CD4-positive, alpha-beta T cell treated with Interleukin-4 for 1 hour (primary cell): ENCODE data around the gene GLP2R.

Source experiments
- DNase-seq, 2 donors: peaks; one replicate each; pipeline ENCODE4 v3.0.0-alpha.2; 2020 to 2022

Gene GLP2R

DNA sequence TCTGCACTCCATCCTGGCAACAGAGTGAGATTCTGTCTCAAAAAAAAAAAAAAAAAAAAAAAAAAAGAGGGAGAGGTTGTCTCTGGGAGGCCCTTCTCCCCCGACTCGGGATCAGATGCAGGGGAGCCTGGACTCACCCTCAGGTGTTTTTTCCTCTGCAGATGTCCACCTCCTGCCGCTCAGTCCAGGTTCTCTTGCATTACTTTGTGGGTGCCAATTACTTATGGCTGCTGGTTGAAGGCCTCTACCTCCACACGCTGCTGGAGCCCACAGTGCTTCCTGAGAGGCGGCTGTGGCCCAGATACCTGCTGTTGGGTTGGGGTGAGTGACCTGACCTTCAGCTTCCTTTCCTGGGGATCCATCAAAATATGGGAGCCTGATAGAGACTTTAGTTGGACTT is 34.1 kb downstream of the GLP2R start:
- no peak for DNase-seq

DNA sequence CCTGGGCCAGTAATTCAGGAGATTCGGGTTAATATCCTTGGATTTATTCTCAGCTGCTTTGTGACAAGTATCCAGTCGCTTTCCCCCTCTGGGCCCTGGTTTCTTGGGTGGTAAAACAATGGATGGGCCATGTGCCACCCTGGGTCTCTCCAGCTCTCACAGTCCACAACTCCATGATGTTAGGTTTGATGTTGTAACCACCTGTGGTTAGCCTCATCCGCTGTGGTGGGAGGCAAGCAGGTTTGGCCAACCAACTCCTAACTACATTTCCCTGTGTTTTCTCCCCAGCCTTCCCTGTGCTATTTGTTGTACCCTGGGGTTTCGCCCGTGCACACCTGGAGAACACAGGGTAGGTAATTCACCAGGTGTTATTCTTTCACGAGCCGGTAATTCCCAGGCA is 35.1 kb downstream of the GLP2R start:
- DNase-seq = no peak

DNA sequence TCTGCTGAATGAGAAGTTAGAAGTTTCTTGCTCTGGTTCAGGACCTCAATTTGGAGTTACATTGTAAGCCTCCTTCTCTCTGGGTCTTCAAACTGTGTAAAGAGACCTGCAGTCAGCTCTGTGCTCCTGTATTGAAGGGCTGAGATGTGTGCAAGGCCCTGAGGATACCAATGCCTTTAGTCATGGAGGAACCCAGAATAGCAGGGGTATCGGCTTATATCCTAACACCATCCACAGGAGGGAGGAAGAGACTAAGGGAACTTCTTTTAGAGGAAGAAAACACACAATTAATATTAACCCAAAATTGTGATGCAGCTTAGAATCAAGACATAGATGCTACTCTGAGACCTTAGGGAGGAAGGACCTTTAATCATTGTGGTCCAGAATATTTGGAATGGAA is 36.5 kb downstream of the GLP2R start:
- DNase-seq = no peak

DNA sequence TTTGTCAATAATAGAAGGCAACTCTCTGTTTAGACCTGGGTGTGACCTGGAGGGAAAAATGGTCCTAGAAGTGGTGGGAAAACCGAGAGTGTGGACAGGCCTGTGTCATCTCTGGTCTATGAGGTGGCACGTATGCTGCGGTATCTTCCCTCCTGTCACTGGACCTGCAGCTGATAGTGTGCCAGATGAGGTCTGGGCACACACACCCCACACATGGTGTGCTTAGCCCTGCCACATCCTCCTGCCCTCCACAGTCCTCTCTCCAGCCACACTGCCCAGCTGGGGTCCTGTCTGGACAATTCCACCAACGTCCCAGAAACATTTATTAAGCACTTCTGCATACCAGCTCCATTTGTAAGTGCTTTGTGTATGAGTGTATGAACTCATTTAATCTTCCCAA is 37.2 kb downstream of the GLP2R start:
- no peak for DNase-seq

DNA sequence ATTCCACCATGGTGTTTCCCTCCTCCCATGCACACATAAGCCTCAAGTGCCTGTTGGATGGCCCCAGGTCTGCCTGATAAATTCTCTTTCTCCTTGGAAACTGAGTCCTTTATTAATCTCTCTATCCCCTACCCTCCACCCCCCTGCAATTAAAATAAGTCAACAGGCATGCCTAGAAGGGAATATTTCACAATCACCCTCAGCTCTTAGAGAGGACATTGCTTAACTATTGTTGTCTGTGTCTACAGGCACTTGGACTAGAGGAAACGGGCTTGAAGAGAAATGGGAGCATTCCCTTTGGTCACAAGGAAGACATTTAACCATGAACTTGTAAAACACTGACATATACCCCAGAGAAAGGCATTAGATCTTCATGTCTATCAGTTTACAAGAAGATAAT is 39.9 kb downstream of the GLP2R start:
- DNase-seq = no peak

DNA sequence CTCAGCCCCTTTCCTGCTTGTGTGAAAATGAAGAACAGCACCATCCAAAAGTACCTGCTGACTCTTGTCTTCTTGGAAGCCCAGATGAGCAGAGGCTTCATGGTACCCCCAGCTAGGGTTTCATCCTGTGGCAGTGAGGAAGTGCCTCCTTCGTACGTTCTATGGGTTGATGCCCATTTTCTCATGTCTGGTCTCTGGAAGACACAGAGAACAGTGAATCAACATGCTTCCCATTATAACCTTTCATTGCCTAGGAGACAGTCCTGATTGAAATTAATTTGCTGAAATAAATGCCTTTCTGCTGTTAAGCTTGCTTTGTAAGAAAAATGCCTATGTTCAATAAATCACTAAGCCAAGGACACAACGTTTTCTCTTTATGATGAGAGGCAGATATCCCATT is 42.8 kb downstream of the GLP2R start:
- no peak for DNase-seq

DNA sequence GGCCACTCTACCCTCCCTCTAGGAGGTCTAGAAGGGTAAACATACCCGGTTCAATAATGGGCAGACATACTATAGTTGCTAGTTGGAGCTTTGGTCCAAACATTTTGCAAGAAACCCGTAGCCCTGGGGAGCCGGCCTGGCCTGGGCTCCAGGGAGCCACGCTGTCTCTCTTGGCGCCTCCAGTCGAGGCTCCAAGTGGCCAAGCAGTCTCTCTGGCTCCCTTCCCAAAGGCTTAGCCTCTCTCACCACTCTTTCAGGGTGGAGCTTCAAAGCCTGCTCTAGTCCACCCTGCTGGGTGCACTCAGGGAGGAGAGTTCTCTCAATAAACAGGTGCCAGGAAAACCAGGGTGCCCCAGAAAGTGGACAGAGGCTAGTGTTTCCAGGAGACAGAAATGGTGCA is 47.1 kb downstream of the GLP2R start:
- no peak for DNase-seq

DNA sequence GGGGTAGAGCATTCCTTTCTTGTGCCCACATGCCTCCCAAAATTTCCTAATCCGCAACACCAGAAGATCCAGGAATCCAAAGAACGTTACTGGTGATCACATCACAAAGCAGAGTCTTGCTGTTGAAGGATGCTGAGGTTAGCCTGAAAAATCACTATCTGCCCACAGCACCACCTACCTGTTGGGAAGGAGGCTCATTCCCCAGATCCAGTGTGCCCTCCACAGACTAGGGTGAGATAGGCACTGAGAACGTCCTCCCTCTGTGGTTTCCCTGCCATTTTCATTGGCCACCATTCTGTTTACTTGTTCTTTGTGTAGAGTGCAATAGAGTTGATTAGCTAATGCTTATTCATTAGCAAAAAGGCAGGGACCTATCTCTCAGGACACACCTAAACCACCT is 49.0 kb downstream of the GLP2R start:
- DNase-seq = no peak

DNA sequence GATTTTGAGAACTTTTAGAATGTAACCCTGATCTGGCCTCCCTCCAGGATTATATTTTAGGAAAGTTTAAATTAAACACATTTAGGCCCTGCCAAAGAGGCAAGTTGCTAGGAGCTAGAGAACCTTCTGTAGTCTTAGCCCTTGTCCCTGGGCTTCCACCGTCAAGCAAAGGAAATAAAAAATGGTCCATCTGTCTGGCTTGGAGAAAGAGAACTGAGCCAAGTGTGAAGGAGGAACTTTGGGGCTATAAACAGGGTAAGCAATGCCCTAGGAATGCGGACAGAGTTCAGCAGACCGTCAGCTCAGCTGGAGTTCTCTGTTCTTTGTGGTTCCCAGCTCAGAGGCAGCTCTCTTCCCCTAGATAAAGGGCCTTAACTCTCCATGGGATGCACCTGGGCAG is 49.7 kb downstream of the GLP2R start:
- DNase-seq = no peak

DNA sequence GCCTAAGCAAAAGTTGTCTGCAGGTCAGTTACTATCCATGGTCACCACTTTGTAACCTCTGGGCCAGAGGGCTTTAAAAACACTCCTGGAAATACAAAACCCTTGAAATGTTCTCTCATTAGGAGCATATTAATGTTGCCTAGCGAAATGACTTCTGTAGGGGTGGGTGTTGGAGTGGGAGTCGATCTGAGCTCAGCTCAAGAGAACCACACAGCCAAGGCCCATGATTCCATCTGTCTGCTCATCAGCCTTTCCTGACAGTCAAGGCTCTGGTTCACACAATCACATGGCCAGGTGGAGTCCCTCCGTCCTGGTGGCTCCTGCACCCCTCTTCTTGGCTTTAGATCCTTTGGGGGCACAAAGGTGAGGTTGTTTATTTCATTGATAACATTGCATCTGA is 52.6 kb downstream of the GLP2R start:
- DNase-seq = no peak

DNA sequence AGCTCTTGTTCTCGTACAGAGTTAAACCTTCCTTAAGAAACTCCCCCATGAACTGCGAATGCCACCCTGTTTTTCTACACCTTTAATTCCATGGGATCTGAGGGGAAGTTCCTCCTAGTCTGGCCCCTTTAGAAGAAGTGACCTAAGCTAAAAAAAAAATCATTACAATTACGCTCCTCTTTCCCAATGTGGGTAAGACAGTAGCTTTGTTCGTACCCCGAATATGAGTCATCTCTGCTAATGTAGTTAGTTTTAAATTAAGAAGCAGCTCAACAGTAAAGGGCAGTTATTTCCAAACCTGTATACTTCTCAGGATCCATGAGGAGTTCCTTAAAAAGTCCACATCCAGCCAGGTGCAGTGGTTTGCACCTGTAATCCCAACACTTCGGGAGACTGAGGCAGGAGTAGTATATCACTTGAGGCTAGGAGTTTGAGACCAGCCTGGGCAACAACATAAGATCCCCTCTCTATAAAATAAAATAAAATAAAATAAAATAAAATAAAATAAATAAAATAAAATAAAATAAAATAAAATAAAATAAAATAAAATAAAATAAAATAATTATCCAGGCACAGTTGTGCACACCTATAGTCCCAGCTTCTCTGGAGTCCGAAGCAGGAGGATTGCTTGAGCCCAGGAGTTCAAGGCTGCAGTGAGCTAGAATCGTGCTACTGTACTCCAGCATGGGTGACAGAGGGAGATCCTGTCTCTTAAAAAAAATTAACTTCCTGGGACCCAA is 53.2 kb downstream of the GLP2R start:
- no peak for DNase-seq

DNA sequence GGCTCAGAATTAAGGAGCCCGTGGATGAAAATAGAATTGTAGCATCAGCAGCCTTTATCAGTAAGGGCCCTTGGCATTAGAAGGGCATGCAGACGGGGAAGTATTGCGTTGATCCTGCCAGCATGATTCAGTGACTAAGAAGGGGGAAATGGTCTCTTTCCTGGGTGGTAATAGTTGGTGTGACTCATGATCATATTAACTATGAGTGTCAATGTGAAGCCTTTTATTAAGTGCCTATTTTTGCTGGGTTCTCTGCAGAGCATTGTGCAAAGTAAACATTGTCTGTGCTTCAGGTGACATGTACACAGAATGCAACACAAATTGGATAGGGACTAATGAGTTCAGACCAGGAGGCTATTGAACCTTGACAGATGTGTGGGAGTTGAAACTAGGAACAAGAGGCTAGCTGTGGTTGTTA is 54.9 kb downstream of the GLP2R start:
- DNase-seq = peak in 1 of 2 donors; percentile 13

DNA sequence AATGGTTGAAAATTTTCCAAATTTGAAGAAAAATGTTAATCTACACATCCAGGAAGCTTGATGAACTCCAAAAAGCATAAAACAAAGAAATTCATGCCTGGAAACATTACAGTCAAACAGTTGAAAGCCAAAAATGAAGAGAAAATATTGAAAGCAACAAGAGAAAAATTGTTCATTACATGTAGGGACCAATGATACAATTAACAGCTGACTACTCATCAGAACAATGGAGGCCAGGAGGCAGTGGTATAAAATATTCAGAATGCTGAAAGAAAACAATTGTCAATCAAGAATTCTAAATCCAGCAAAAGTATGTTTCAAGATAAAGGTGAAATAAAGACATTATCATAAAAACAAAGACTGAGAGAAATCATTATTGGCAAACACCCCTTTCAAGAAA is 57.7 kb downstream of the GLP2R start:
- DNase-seq = no peak

DNA sequence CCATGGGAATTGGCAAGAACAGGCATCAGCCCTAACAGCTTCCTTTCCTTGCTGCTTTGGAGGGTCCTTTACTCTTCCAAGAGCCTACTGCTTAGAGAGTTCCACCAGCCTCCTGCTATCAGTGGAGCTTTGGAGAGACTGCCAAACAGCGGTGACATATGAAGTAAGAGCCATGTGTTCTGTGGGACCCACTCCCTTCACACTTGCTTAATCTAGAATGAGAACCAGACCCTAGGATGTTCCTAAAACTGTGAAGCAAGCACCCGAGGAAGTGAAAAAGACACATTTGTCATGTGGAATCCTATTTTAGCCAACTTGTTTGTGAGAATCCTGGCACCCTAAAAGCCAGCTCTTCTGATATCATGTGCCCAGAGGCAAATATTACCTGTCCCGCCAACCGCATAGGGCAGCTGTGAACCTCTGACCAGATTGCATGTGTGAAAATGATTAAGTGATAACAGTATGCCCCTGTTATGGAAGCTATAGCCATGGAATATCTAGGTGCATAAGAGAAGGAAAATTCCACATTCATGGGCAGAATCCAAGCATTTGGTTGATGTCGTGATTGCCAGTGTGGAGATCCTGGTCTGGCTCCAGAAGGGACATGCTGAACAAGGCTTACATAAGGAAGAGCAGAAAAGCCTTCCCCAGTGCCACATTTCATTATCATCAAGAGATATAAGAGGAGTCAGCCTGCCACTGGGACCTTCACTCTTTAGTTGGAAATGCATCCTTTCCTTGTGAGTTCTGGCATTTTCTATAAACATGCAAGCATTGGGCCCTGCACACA is 60.6 kb downstream of the GLP2R start:
- no peak for DNase-seq

DNA sequence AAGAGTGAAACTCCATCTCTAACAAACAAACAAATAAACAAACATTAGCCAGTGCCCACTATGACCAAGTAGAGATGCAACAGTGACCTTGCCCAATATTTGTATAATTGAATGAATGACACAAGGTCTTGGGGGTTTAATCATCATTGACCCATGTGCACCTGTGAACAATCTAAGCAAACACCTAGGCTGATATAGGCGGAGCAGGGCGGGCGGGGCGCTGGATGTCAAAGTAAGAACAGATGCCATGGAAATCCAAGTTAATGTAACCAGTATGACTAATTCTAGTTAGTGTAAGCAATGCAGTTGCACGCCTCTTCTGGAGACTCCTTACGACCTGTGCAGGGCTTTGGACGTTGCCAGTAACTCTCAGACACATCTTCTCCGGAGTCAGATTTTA is 61.8 kb downstream of the GLP2R start:
- no peak for DNase-seq

DNA sequence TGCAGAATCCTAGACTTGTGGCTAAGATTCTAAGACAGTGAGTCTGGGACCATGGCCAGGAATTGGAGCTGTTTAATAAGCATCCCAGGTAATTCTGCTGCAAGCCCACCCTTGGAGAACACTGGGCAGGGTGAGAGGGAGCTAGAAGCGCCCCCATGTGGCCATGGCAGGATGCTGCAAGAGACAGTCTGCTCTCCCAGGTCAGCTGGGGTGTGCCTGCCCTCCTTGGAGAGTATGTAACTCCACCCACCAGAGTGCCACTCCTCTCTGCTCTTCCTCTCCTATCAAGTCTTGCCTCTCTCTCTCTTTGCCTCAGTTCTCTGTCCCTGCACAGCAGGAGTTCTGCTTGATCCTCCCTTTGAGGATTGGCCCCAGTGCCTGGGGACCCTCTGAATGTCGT is 64.4 kb downstream of the GLP2R start:
- DNase-seq = no peak

DNA sequence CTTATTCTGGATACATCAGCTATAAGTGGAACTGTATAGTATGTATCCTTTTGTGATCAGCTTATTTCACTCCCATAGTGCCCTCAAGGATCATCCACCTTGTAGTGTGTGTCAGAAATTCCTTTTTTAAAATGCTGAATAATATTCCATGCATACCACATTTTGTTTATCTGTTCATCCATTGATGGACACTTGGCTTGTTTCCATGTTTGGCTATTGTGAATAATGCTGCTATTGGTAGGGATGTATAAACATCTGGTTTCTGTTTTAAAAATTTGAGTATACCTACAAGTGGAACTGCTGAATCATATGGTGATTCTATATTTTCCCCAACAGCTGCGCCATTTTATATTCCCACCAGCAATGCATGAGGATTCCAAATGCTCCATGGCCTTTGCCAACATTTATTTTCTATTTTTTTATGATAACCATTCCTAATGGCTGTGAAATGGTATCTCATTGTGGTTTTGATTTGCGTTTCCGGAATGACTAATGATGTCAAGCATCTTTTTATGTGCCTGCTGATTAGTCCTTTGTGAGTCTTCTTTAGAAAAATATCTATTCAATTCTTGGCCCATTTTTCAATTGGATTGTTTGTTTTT is 67.8 kb downstream of the GLP2R start:
- no peak for DNase-seq

DNA sequence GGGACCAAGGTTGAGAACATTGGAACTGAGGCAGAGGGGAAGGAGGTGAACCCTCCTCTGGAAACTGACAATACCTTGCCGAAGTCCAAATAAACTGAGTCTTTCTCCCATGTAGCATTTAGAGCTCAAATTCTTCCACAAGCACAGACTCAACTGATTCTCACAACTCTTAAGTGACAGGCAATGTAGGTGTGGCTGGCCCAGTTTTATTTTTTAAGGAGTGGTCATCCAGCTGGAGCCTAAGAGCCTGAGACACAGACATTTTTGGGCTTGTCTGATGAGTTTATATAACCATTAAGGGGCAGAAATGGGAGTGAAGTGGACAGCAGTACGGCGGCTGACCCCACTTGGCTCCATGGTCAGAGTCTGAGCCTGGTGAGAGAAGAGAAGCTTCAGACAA is 68.5 kb downstream of the GLP2R start:
- DNase-seq = no peak

DNA sequence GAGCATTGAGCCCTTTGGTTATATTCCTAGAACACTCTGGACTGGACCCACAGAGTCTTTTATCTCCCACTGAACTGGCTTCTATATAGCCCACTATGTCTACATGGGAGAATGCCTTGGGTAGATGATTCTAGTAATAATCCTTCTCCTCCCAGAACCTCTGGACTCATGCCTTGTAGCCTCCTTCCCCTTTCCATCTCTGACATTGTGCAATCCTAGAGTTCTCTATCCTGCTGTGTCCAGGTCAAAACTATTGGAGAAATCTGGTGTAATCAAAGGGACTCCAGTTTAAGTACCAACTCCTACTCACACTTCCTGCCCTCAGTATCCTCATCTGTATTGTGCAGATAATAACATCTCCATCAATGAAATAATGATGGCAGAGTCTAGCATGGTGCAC is 70.2 kb downstream of the GLP2R start:
- DNase-seq = no peak

DNA sequence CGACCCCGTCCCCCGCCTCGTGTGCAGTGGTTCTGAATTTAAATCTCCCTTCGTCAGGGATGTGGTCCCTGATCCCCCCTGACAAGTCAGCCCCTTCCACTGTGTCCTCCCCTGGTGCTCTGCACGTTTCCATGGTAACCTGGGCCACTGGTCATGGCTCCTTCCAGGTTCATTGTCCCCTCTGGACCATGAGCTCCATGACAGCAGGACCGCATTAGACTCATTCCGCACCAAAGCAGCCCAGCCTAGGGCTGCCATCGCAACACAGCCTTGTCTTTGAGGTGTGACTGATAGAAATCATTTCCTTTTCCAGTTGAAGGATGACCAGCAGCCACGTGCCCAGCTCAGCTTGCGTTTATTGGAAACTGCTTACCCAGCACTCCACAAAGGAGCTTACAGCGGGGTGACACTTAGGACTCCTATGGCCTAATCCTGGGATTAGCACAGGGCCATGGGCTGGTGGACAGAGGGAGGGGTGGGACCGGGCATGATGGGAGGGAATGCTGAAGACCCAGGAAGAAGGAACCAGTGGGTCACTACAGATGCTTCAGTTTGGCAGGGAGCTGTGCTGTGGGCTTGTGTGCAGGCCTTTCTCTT is 71.7 kb downstream of the GLP2R start:
- no peak for DNase-seq

DNA sequence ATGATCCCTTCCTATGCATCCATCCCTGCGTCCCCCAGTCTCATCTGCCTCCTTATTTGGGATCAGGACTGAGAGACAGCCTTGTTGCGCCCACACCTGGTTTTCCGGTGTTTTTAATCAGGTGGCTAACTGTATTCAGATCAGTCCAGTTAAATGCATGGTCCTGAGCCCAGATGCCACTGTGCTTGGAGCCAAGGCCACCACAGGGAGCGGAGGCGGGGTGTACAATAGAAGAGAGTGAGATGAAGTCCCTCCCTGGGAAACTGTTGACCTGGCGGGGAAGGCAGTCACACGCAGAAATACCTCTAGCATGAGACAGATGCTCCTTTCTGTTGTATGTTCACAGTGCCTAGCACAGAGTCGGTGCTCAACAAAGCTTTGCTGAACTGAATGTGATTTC is 73.1 kb downstream of the GLP2R start:
- no peak for DNase-seq

DNA sequence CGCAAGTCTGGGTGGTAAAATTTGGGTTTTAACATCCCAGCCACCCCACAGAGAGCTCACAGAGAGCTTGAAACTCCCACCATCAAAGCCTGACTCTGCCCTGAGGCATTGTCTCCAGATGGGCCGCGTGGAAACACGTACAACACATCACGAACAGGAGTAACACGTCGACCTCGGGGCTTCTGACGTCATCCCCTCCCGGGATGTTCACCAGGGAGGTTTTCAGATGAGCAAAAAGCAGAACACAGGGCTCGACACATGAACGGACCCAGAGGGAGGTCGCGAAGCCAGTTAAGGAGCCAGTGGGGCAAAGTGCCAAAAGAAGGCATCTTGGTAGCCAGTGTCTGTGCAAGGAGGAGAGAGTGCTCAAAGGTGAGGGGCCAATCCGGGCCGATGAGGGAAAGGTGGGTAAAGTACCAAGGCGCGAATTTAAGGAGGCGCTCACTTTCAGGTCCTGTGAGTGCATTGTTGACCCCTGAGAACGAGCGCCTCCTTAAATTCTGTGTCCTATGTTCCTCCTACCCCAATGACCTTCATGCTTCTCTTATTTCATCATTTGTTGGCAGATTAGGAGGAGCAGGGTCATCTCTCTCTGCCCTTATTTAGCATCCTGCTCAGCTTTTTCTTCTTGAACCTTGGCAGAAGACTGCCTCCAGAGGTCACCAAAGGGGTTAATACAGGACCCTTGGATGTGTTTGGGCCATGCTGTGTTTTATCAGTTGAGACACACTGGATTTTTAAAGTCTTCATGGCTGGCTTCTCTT is 73.7 kb downstream of the GLP2R start:
- DNase-seq = no peak

DNA sequence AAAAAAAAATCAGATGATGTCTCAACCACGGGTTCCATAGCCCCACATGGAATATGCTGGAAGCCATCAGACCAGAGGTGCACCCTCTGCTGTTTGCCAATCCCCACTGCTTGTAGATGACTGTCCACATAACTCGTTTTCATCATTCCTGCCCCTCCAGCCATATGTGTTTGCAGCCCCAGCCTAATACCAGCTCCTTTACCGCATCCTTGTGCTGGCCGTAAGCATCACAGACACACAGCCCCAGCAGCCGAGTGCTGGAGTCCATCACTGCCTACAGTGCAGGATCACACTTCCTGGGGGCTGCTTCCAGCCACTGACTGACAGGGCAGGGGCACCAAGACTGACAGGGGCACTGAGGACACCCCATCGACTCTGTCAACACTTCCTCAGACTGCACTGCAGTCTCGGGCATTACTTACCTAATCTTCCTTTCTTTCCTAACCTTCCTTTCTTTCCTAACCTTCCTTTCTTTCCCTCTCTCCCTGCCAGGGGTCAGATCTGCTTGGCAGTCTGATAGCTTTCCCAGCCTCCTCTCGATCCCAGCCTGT is 74.4 kb downstream of the GLP2R start:
- DNase-seq = no peak
